Ovary (tissue), 3 donors: ENCODE data around the gene IWS1.

Source experiments
- CTCF ChIP-seq, 3 donors: fragments of 450-650 bp in 2 of 3; fragments of 200-600 bp in 1 of 3; IDR thresholded peaks; one replicate each; pipeline versions ENCODE4 v1.5.1 to v1.8.0; 2016 to 2022; ENCODE audit warnings: antibody characterized with exemption in 3 of 3, mild to moderate bottlenecking in 1 of 3
- POLR2A ChIP-seq: fragments of 450-650 bp; IDR thresholded peaks from one replicate; pipeline ENCODE4 v1.6.1; 2017; ENCODE audit warnings: antibody characterized with exemption, mild to moderate bottlenecking, moderate library complexity
- donor health status: DM: no; HTN: no; CAD: no.

GRCh38 chr2:127449898-127450297 is 76.4 kb downstream of the IWS1 start:
- TF ChIP-seq CTCF (IDR thresholded peaks at IDR 0.05): no peak
- TF ChIP-seq POLR2A: no peak
